HS-5 (cell line): Measurements from ENCODE around the gene FUCA1.
"Not testable (repeated sequence)": the region's sequence is repeated elsewhere in the genome, so short reads cannot be mapped to it uniquely, and the experiment has no call there.

ENCODE experiments used
- DNase-seq: peaks from one replicate; pipeline ENCODE4 v3.0.0-alpha.2; 2012; ENCODE audit warnings: low read depth

FUCA1 gene

DNA sequence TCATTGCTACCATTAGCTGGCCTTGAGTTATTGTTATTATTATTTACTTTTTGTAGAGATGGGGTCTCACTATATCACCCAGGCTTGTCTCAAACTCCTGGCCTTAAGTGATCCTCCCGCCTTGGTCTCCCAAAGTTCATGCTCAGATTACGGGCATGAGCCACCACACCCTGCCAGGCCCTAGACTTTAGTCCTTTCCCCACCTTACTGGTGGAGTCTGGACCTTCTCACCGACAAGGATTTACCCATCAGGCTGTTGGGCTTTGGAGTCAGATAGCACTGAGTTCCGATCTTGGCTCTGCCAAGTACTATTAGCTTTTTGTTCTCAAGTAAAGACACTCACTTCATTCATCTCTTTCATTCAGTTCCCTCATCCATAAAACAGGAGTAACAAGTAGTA lies 27.9 kb upstream of the FUCA1 start:
- DNase-seq: no peak

DNA sequence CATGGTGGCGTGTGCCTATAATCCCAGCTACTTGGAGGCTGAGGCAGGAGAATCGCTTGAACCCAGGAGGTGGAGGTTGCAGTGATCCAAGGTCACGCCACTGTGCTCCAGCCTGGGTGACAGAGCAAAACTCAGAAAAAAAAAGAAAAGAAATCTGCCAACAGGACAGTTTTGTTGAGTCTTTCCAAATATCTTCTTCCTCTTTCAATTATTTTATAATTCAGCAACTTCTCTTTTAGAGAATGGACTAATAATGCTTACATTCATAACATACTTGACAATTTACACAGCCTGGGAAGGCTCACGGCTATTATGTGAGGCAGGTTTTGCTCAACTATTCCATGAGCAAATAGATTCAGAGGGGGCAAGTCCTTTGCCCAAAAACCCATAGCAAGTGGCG lies 27.0 kb upstream of the FUCA1 start:
- DNase-seq: no peak

DNA sequence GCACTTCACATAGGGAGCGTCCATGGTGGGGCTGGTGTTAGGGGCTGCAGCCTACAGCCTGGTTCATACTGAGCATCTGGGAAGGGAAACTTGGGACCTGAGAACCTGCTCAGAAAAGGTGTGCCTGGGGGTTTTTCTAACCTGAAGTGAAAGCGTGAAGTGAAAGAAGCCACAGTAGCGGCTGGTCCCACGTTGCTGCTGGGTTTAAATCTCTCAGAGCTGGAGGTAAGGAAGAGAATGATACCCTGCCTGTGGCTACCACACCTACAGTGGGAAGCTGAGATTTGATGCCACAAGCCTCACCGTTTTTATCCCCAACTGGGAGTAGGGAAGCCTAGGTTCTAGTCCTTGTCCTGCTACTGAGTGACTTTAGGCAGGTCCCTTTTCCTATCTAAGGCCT lies 21.0 kb upstream of the FUCA1 start:
- DNase-seq: no peak

DNA sequence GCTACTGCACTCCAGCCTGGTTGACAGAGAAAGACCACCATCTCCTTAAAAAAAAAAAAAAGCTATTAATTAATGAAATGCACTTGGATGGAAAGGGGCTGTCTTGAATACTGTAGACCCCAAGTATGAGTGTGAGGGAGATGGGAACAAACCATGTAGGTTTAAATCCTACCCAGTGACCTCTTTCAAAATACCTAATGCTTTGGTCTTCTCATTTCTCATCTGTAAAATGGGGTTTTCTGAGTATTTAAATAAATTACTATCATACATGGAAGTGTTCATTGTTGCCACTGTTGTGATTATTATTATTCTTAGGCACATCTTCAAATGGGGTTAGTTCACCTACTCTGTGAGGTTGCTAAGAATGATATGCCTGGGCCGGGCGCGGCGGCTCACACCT lies 17.1 kb upstream of the FUCA1 start:
- DNase-seq: no peak

DNA sequence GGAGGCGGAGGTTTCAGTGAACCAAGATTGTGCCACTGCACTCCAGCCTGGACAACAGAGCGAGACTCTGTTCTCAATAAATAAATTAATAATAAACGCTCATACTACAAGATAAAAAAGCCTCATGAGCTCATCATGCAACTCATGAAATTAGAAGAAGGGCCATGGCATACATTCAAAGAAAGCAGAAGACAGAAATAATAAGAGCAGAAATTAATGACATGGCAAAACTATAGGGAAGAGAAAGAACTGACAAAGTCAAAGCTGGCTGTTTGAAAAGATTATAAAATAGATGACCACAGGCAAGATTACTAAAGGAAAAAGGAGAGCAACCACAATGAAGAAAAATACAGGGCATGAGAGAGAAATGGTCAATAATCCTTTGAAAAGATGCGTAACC lies 14.7 kb upstream of the FUCA1 start:
- DNase-seq: no peak

DNA sequence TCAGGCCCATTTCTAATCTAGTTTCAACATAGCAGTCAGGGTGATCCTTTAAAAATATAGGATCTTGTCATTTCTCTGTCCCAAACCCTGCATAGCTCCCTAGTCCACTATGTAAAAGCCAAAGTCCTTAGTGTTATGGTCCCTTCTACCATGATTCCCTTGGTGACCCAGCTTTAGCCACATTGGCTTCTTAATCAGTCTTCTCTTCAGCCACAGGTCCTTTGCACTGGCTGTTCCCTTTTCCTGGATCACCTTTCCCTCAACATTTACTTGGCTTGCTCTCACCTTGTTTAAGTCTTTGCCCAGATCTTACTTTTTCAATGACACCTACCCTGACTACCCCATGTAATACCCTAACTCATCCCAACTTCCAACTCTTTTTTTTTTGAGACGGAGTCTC lies 11.7 kb upstream of the FUCA1 start:
- DNase-seq: no peak

DNA sequence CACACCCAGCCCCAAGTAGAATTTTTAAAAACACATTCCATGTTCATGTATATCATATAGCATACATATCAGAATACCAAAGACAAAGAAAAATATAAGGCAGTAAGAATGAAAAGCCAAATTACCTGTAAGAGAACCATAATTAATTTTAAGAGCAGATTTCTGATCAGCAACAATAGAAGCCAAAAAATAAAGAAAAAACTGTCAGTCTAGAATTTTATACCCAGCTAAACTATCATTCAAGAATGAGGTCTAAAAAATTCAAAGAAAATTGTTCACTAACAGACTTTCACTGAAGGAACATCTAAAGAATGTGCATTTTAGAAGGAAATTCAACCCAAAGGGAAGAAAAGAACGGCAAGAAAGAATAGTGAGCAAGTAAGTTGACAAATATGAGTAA lies 10.6 kb upstream of the FUCA1 start:
- no peak for DNase-seq

DNA sequence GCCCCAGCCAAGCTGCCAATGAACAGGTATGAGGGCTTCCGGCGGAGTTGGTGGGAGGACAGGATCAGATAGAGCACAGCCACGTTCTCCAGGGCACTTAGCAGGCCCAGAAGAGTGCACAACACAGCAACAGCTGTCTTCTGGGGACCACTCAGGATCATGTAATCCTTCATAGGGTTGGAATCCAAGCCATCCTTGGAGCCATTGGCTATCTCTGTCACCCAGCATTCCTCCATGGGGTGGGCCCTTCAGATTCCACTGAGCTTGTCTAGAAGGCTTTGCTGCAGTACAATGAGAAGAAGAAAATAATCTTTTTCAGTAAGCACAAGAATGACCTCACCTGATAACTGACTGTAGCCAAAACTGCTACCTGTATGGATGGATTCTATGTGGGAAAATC lies 7.3 kb upstream of the FUCA1 start:
- DNase-seq: no peak

DNA sequence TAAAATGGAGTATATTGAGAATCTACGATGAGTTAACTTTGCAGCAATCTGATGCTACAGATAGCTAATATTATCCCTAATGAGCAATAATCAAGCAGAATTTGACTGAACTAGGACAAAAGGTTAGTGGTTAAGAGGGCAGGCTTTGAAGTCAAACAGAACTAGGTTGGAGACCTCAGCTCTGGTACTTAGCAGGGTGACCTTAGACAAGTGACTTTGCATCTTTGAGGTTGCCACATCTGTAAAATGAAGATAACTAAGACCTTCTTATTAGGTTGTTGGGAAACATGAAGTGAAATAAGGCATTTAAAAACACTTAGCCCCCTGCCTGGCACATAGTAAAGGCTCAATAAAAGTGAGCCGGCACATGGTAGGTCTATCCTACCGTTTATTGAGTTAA lies 4.3 kb upstream of the FUCA1 start:
- no peak for DNase-seq

DNA sequence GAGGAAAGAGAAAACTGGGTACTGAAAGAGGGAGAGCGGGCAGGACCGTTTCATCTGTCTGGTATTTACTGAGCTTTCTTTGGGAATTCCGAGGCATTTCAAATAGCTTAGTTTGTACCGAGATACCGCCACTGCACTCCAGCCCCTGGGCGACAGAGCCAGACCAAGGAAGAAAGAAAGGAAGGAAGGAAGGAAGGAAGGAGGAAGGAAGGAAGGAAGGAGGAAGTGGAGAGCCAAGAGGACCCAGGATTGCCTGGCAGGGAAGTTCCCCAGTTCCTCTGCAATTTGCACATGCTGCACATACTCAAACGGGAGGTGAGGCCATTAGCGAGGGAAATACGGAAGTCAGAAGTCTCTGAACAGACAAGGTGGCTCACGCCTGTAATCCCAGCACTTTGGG lies 961 bp upstream of the FUCA1 start:
- no peak for DNase-seq

DNA sequence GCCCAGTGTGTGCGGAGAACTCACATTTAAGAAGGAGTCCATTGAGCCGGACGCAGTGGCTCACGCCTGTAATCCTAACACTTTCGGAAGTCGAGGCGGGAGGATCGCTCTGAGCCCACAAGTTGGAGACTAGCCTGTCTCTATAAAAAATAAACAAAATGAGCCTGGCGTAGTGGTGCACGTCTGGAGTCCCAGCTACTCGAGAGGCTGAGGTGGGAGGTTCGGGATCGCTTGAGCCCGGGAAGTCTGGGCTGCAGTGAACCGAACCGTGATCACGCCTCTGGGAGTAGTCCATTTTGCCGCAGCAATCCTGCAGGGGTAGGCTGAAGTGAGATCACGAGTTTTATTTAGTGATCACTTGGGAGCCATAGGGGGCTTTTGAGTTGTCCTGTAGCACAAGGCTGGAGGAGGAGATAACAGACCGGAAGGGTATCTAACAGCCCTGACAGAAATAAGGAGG lies 497 bp upstream of the FUCA1 start:
- DNase-seq: no peak

DNA sequence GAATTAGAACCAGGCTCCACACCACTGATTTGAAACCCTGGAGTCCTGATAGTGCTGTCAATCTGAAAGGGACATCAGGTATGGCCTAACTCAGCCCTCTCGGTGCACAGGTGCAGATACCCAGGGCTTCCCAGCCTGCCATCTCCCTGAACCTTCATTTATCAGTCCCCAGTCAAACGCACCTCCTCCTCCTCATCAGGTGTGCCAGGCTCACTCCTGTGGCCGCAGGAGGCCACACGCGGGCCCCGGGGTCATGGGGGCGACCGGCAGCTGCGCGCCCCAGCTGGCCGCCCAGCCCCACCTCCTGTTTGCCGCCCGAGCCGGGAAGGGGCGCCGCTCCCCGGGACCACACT lies 572 bp downstream of the FUCA1 start:
- DNase-seq: no peak

DNA sequence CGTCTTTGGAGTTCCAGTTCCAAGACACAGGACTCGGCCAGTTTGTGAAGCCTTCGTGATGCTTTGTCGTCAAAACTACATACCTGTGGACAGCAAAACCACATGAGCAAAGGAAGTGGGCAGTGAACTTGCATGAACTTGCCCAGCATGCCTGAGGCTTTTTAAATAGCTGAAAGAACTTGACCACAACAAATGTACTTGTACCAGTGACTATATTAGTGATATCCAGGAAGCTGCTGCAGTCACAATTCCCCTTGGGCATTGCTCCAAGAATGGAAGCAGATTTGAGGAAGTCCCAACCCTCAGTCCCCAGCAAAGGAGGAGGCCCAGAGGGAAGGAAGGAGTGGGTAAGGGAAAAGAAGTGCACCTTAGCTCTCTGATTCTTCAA lies 2.6 kb downstream of the FUCA1 start:
- DNase-seq: peak; percentile 60

DNA sequence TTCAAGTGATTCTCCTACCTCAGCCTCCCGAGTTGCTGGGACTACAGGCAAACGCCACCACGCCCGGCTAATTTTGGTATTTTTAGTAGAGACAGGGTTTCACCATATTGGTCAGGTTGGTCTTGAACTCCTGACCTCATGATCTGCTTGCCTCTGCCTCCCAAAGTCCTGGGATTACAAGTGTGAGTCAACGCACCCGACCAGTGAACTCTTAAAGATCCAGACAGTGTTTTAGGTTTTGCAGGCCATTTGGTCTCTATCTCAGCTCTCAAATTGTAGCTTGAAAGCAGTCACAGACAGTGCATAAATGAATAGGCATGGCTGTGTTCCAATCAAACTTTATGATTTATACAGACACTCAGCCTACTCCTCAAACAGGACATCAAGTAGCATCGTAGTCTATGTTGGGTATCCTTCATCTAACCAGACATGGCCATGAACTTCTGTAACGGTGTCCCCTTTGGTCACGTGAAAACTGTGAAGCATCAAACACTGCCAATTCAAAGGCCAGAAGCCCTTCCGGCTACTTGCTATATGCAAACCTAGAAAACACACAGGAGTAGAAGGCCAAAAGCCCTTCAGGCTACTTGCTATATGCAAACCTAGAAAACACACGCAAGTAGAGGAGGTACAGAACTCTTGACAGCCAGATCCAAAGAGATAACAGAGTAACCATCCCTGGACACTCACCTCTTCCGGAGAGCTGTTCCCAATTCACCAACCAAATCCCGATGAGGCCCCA lies 3.1 kb downstream of the FUCA1 start:
- no peak for DNase-seq

DNA sequence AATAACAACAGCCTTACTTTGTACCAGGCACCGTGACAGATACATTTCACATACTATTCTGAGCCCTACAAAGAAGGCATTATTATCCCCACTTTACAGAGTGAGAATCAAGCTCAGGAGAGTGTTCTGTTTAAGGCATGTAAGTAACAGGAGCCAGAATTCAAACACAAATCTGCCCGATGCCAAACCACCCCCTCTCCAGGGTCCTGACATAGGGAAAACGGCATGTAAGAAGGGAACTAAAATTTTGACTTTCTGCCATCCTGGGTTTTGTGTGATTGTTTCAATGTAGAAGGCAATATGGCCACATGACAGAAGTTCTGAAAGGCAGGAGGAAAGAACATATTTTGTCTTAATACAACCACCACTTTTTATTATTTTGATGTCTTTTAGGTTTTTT lies 5.5 kb downstream of the FUCA1 start:
- DNase-seq: no peak

DNA sequence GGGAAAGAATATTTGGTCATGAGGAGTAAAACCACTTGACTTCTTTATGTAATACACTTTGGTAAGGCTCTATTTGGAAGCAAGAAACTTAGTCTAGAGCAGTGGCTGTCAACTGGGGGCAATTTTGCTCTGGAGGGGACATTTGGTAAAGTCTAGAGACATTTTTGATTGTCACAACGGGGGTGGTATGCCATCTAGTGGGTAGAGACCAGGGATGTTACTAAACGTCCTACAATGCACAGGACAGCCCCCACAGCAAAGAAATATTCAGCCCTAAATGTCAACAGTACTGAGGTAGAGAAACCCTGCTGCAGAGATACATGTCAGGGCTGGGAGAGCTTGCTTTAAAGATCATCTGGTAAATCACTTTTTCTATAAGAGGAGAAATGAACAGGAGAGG lies 13.5 kb downstream of the FUCA1 start:
- no peak for DNase-seq

DNA sequence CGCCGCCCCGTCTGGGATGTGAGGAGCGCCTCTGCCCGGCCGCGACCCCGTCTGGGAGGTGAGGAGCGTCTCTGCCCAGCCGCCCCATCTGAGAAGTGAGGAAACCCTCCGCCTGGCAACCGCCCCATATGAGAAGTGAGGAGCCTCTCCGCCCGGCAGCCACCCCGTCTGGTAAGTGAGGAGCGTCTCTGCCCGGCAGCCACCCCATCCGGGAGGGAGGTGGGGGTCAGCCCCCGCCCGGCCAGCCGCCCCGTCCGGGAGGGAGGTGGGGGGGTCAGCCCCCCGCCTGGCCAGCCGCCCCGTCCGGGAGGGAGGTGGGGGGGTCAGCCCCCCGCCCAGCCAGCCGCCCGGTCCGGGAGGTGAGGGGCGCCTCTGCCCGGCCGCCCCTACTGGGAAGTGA lies 15.0 kb downstream of the FUCA1 start:
- DNase-seq: not testable (repeated sequence)

DNA sequence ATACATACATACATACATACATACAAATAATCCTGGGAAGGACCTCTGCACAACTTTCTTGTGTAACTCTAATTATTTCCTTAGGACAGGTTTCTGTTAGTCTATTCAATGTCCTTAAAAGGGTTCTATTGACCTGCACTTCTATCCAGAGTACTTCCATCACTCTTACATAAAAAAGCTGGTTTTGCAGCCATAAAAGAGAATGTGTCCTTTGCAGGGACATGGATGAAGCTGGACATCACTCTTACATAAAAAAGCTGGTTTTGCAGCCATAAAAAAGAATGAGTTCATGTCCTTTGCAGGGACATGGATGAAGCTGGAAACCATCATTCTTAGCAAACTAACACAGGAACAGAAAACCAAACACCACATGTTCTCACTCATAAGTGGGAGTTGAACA lies 16.7 kb downstream of the FUCA1 start:
- DNase-seq: not testable (repeated sequence)

DNA sequence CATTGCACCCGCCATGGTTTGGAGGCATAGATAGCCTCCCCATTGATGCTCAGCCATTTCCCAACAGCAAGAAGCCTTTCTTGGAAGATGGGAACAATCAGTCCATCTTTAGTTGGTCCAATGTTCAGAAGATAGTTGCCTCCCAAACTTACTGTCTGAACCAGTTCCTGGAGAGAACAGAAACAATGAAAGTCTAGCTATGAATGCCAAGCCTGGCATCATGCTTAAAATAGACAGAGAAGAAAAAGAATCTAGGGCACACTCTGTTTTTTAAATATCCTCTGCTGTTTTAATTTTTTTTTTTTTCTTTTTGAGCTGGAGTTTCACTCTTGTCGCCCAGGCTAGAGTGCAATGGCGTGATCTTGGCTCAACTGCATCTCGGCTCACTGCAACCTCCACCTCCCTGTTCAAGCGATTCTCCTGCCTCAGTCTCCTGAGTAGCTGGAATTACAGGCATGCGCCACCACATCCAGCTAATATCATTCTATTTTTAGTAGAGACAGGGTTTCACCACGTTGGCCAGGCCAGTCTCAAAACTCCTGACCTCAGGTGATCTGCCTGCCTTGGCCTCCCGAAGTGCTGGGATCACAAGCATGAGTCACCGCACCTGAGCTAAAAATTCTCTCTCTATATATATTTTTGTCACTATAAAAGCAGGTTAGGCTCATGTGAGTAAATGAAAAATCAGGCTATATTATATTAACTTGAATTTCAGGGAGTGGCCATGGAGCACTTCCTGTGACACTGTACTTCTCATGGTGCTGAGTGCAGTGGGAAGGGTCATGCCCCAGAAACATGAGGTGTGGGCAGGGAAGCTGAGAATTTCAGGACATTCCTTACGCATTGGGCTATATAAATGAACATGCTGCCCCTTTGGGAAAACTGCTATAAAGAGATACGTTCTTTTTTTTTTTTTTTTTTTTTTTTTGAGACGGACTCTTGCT lies 19.1 kb downstream of the FUCA1 start:
- DNase-seq: no peak

DNA sequence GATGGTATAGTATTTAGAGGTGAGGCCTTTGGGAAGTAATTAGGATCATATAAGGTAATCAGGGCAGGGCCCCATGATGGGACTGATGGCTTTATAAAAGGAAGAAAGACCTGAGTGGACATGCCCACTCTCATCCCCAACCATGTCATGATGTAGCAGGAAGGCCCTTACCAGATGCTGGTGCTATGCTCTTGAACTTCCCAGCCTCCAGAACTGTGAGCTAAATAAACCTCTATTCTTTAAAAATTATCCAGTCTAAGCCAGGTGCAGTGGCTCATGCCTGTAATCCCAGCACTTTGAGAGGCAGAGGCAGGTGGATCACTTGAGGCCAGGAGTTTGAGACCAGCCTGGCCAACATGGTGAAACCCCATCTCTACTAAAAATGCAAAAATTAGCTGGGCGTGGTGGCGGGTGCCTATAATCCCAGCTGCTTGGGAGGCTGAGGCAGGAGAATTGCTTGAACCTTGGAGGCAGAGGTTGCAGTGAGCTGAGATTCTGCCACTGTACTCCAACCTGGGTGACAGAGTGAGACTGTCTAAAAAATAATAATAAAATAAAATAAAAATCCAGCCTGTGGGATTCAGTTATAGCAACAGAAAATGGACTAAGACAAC lies 20.5 kb downstream of the FUCA1 start:
- DNase-seq: not testable (repeated sequence)

DNA sequence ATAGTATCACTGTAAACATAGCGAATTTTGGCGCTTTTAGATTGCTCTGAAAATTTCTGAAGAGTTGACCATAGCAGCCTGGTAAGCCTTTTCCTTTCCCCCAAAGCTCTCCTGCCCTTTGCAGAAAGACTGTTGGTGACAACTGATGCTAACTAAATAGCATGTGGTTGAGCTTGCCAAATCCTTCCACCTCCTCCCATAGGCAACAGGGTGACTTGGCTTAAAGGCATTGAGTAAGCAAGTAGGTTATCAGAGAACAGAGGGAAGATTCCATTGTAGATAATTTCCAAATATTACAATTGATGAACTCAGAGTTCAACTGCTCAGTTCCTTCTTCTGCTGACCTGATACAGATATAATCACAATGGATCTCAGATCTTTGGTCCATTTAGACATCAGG lies 22.9 kb downstream of the FUCA1 start:
- DNase-seq: no peak

DNA sequence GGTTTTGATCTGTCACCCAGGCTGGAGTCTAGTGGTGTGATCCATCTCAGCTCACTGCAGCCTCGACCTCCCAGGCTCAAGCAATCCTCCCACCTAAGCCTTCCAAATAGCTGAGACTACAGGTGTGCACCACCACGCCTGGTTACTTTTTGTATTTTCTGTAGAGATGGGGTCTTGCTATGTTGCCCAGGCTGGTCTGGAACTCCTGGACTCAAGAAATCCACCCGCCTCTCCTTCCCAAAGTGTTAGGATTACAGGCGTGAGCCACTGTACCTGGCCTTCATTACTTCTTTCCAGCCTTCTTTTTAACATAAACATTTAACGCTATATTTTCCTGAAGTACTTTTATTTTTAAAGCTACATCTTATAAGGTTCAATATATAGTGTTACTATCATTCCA lies 24.4 kb downstream of the FUCA1 start:
- DNase-seq: no peak

DNA sequence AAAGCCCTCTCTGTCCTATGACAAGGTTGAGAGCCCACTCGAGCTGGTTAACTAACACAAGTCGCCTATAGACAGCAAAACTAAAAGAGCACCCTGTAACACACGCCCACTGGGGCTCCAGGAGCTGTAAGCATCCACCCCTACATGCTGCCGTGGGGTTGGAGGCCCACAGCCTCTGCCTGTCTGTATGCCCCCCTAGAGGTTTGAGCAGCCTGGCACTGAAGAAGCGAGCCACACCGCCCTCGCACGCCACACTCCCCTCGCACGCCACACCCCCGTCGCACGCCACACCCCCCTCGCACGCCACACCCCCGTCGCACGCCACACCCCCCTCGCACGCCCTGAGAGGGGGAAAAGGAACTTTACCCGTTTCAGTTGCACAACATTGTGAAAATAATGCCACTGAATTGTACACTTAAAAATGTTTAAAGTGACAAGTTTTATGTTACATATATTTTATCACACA lies 29.7 kb downstream of the FUCA1 start:
- DNase-seq: no peak
